Glutamatergic neuron (in vitro differentiated cells): ENCODE data around the gene PPP1R14C. TPM values are rescaled to one million over a fixed set of nuclear protein-coding genes. Genes with fewer than 3 reads are reported as not detected.

Experiments used
- DNase-seq: peaks from one replicate; pipeline ENCODE4 v3.0.0; 2022
- H3K27ac Mint-ChIP-seq: one replicate; pipeline ENCODE4 v1.8.0; 2020; ENCODE audit warnings: mild to moderate bottlenecking, mixed read lengths, inconsistent platforms; ENCODE audit not compliant: unreplicated experiment
- H3K27me3 Mint-ChIP-seq: one replicate; pipeline ENCODE4 v1.8.0; 2020; ENCODE audit warnings: mild to moderate bottlenecking, moderate library complexity, mixed read lengths, inconsistent platforms; ENCODE audit not compliant: unreplicated experiment
- H3K36me3 Mint-ChIP-seq: one replicate; pipeline ENCODE4 v1.8.0; 2020; ENCODE audit warnings: mild to moderate bottlenecking, mixed read lengths, inconsistent platforms; ENCODE audit not compliant: unreplicated experiment
- H3K4me1 Mint-ChIP-seq: one replicate; pipeline ENCODE4 v1.8.0; 2020; ENCODE audit warnings: mild to moderate bottlenecking, low read depth, mixed read lengths, inconsistent platforms; ENCODE audit not compliant: unreplicated experiment
- H3K4me3 Mint-ChIP-seq: one replicate; pipeline ENCODE4 v1.8.0; 2020; ENCODE audit warnings: mild to moderate bottlenecking, mixed read lengths, inconsistent platforms; ENCODE audit not compliant: unreplicated experiment
- H3K9me3 Mint-ChIP-seq: one replicate; pipeline ENCODE4 v1.8.0; 2020; ENCODE audit warnings: mild to moderate bottlenecking, moderate library complexity, mixed read lengths, inconsistent platforms; ENCODE audit not compliant: unreplicated experiment
- total RNA-seq: library from RNA; stranded (reverse); fragmentation: NEBNext Ultra II Directional; extraction: Animal tissue kit (Norgen Biotek cat#: 25700); gene quantifications from one replicate; pipeline ENCODE4 v1.2.1, GENCODE V29; 2021; ENCODE audit not compliant: unreplicated experiment
- TF ChIP-seq, protein P1 (sequence below): fragments of 200-600 bp; sonication (generic); IDR thresholded peaks from one replicate; pipeline ENCODE4 v1.5.0; 2021; ENCODE audit not compliant: partially characterized antibody, unreplicated experiment

The PPP1R14C gene
- total RNA-seq, 1 donor from 2014 or later: 4.1 TPM

DNA sequence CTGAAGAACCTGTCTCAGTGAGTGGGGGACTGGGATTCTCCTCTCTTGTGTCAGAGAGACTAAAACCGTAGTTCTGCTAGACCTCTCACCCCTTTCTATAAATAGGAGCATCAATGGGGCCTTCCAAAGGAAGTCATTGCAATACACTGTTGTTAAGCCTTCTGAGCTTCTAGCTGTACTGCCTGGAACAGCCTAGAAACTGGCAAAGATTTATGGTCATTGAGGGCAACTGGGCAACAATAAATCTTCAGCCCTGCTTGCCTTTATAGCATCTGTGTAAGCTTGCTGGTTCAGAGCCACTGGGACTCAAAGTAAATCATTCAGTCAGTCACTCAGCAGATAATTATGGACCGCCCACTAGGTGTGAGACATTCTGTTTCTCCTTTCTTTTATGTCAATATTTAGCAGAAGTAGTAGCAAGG lies 53.2 kb downstream of the PPP1R14C start:
- no peak overlapping the region for H3K4me3 Mint-ChIP-seq
- peaks cover 9% of the 10 kb centered on the region for H3K36me3 Mint-ChIP-seq
- no peak overlapping the region for H3K27ac Mint-ChIP-seq
- no peak for DNase-seq
- peaks cover 6% of the 10 kb centered on the region for H3K27me3 Mint-ChIP-seq
- H3K9me3 Mint-ChIP-seq: peaks cover 4% of the 10 kb centered on the region
- TF ChIP-seq, protein P1, sequence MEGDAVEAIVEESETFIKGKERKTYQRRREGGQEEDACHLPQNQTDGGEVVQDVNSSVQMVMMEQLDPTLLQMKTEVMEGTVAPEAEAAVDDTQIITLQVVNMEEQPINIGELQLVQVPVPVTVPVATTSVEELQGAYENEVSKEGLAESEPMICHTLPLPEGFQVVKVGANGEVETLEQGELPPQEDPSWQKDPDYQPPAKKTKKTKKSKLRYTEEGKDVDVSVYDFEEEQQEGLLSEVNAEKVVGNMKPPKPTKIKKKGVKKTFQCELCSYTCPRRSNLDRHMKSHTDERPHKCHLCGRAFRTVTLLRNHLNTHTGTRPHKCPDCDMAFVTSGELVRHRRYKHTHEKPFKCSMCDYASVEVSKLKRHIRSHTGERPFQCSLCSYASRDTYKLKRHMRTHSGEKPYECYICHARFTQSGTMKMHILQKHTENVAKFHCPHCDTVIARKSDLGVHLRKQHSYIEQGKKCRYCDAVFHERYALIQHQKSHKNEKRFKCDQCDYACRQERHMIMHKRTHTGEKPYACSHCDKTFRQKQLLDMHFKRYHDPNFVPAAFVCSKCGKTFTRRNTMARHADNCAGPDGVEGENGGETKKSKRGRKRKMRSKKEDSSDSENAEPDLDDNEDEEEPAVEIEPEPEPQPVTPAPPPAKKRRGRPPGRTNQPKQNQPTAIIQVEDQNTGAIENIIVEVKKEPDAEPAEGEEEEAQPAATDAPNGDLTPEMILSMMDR: no peak
- peaks cover 5% of the 10 kb centered on the region for H3K4me1 Mint-ChIP-seq

GRCh38 chr6:150196942-150197745 lies 54.3 kb downstream of the PPP1R14C start:
- peaks cover 4% of the 10 kb centered on the region for H3K9me3 Mint-ChIP-seq
- no peak for DNase-seq
- TF ChIP-seq, protein P1: no peak
- H3K4me3 Mint-ChIP-seq: no peak overlapping the region
- H3K36me3 Mint-ChIP-seq: peaks cover 2% of the 10 kb centered on the region
- peaks cover 8% of the 10 kb centered on the region for H3K4me1 Mint-ChIP-seq
- H3K27me3 Mint-ChIP-seq: peaks cover 8% of the 10 kb centered on the region
- no peak overlapping the region for H3K27ac Mint-ChIP-seq

GRCh38 chr6:150198532-150198931 lies 55.7 kb downstream of the PPP1R14C start:
- peaks cover 8% of the 10 kb centered on the region for H3K4me1 Mint-ChIP-seq
- no peak for DNase-seq
- peaks cover 2% of the 10 kb centered on the region for H3K9me3 Mint-ChIP-seq
- no peak overlapping the region for H3K4me3 Mint-ChIP-seq
- H3K27ac Mint-ChIP-seq: no peak overlapping the region
- no peaks in the 10 kb centered on the region for H3K36me3 Mint-ChIP-seq
- TF ChIP-seq, protein P1: no peak
- H3K27me3 Mint-ChIP-seq: peaks cover 8% of the 10 kb centered on the region

- TF ChIP-seq, protein P1: no peak
- no peak overlapping the region for H3K4me3 Mint-ChIP-seq
- H3K27ac Mint-ChIP-seq: no peak overlapping the region
- peaks cover 2% of the 10 kb centered on the region for H3K9me3 Mint-ChIP-seq
- H3K27me3 Mint-ChIP-seq: peaks cover 8% of the 10 kb centered on the region
- no peaks in the 10 kb centered on the region for H3K36me3 Mint-ChIP-seq
- H3K4me1 Mint-ChIP-seq: peaks cover 8% of the 10 kb centered on the region
- no peak for DNase-seq
Measured at GRCh38 chr6:150199241-150199640, 56.4 kb downstream of the PPP1R14C start.

DNA sequence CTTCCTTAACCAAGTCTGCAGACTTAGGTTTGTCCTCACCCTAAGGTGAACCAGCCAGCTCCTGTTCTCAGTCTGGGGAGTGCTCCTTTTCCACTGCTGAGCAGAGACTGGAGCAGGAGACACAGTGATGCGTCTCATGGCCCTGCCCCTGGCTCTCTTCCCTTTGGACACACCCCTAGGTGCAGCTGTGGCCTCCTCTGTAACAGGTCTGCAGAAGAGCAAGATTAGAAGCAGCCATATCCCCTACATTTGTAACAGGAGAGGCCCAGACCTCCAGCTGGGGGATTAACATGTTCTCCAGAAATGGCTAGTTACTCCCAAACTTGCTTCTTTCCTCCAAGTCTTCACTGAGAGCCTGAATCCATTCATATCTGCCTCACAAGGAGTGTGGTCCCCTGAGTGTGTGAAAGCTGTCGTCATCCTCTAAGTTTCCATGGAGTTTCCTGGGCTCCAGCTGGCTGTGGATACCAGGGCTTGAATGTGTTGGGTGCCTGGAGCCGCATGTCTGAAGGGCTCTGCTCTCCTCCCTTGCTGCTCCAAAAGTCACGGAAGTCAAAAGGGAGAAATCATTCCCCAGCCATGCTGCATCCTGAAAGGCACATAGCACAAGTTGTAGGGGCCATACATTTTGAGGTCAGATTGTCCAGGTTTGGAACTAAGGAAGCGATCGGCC lies 57.7 kb downstream of the PPP1R14C start:
- DNase-seq: no peak
- H3K27ac Mint-ChIP-seq: no peak overlapping the region

More for the DNA sequence above, 57.7 kb downstream of the PPP1R14C start:
- peaks cover 2% of the 10 kb centered on the region for H3K9me3 Mint-ChIP-seq
- TF ChIP-seq, protein P1: no peak
- H3K4me1 Mint-ChIP-seq: peaks cover 8% of the 10 kb centered on the region
- H3K4me3 Mint-ChIP-seq: no peak overlapping the region
- peaks cover 7% of the 10 kb centered on the region for H3K27me3 Mint-ChIP-seq
- H3K36me3 Mint-ChIP-seq: no peaks in the 10 kb centered on the region
